Cardiac fibroblast (primary cell): ENCODE measurements around the gene PRKN.

Source experiments
- DNase-seq, 2 donors: peaks; one replicate each; pipeline versions ENCODE4 v3.0.0 to v3.0.0-alpha.2; 2010; ENCODE audit warnings: low read depth in 2 of 2
- H3K4me3 ChIP-seq, 2 donors: replicated peaks in 1 of 2; 1 replicate in 1 of 2; 2 replicates in 1 of 2; pipeline ENCODE4 v1.5.1; 2011; ENCODE audit warnings: low read depth in 2 of 2, low read length in 2 of 2, mild to moderate bottlenecking in 2 of 2, moderate library complexity in 1 of 2
- TF ChIP-seq, protein P1 (sequence below): IDR thresholded peaks from one replicate; pipeline ENCODE4 v1.5.1; 2011; ENCODE audit warnings: low read depth, mild to moderate bottlenecking, low read length, inconsistent platforms

PRKN gene

DNA sequence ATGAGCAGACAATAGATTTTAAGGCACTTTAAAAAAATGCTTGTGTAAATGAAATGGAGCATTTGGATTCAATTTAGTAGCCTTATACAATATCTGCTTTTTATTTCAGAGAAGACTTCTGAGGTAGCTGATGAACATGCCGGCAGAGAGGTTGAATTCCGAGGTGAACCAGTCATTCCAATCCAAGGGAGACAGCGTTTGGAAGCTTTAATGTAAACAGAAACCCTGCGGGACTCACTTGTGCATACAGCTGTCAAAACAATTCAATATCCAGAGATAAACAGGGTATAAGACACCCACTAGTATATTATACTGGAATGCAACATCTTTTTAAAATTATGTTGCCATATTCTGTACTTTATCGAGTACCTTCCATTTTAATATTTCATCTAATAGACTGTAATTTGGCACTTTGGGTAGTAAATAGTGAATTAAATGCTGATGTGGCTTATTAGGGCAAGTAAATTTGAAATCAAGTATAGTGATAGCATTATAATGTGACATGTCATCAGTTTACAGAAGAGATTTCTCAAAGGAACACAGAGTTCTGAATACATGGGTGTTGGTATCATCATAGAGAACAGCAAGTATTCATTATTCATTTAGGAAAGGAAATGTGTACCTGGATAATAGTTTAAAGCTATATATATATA lies 347.7 kb downstream of the PRKN start:
- no peak overlapping the region for H3K4me3 ChIP-seq
- TF ChIP-seq, protein P1, sequence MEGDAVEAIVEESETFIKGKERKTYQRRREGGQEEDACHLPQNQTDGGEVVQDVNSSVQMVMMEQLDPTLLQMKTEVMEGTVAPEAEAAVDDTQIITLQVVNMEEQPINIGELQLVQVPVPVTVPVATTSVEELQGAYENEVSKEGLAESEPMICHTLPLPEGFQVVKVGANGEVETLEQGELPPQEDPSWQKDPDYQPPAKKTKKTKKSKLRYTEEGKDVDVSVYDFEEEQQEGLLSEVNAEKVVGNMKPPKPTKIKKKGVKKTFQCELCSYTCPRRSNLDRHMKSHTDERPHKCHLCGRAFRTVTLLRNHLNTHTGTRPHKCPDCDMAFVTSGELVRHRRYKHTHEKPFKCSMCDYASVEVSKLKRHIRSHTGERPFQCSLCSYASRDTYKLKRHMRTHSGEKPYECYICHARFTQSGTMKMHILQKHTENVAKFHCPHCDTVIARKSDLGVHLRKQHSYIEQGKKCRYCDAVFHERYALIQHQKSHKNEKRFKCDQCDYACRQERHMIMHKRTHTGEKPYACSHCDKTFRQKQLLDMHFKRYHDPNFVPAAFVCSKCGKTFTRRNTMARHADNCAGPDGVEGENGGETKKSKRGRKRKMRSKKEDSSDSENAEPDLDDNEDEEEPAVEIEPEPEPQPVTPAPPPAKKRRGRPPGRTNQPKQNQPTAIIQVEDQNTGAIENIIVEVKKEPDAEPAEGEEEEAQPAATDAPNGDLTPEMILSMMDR = no peak
- no peak for DNase-seq

GRCh38 chr6:162377735-162378134 lies 349.8 kb downstream of the PRKN start:
- no peak for DNase-seq
- TF ChIP-seq, protein P1 = no peak
- H3K4me3 ChIP-seq = no peak overlapping the region

DNA sequence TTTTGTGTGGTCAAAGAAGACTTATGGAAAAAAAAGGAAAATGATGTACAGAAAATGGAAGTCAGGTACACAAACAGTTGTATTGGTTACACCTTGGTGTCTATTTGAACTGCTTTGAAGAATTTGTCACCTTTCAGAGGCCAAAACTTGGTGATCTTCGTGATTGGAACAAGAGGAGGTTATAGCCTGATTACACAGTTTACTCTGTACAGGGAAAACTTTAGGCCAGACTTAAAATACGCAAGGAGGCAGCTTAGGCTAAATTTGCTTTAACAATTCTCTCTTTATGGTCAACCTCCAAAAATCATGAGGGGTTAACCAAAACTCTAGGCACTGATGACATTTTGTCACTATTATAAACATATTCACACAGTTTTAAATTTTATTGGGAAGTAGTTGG lies 353.7 kb downstream of the PRKN start:
- no peak overlapping the region for H3K4me3 ChIP-seq
- DNase-seq = no peak
- TF ChIP-seq, protein P1 = no peak

DNA sequence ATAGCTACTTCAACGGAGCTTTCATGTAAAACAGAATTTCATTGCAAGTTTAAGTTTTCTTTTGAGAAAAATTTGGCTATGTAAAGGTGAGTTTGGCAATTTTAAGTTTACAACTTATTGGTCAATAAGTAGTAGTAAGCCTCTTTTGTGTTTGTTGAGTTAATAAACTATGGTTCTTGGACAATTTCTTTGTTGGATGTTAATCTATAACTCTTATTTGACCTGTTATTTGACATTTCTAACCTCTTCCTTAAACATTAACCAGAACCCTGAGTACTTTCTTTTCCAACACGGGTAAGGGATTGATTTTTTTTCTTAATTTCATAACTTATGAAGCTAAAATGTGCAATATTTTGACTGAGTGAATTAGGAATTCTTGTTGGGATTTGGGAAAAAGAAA lies 354.4 kb downstream of the PRKN start:
- TF ChIP-seq, protein P1 = no peak
- H3K4me3 ChIP-seq = no peak overlapping the region
- DNase-seq = no peak

GRCh38 chr6:162372106-162372505 lies 355.5 kb downstream of the PRKN start:
- TF ChIP-seq, protein P1 = no peak

GRCh38 chr6:162371121-162371520 lies 356.4 kb downstream of the PRKN start:
- no peak for DNase-seq
- TF ChIP-seq, protein P1 = no peak
- no peak overlapping the region for H3K4me3 ChIP-seq

More at GRCh38 chr6:162372106-162372505, 355.5 kb downstream of the PRKN start:
- DNase-seq = no peak
- H3K4me3 ChIP-seq = no peak overlapping the region

DNA sequence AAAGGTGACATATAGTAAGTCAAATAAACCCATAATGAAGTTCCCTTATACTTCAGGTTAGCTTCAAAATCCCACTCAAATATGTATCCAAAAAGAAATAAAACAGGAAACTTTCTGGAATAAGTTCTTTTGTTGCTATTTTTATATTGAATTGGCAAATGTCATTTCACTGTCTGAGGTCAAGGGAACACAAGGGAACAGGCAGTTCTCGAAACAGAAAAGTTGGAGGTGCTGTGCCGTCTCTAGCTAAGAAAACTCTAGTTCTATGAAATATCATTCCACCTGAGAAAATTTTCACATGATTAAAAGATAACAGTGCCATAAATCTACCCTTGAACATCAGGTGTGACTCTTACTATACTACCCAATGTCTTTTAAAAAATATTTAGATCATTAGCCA lies 358.5 kb downstream of the PRKN start:
- TF ChIP-seq, protein P1 = no peak
- no peak for DNase-seq
- no peak overlapping the region for H3K4me3 ChIP-seq
